SH-SY5Y (cell line): Measurements from ENCODE around the gene ADH1C.

Source experiments
- GATA2 ChIP-seq: IDR thresholded peaks from 2 replicates; pipeline ENCODE4 v1.6.1; 2011; ENCODE audit warnings: mild to moderate bottlenecking, low read depth, low read length
- GATA3 ChIP-seq: IDR thresholded peaks from 2 replicates; pipeline ENCODE4 v1.6.1; 2011; ENCODE audit warnings: low read depth, mild to moderate bottlenecking, low read length, moderate library complexity

Gene ADH1C

DNA sequence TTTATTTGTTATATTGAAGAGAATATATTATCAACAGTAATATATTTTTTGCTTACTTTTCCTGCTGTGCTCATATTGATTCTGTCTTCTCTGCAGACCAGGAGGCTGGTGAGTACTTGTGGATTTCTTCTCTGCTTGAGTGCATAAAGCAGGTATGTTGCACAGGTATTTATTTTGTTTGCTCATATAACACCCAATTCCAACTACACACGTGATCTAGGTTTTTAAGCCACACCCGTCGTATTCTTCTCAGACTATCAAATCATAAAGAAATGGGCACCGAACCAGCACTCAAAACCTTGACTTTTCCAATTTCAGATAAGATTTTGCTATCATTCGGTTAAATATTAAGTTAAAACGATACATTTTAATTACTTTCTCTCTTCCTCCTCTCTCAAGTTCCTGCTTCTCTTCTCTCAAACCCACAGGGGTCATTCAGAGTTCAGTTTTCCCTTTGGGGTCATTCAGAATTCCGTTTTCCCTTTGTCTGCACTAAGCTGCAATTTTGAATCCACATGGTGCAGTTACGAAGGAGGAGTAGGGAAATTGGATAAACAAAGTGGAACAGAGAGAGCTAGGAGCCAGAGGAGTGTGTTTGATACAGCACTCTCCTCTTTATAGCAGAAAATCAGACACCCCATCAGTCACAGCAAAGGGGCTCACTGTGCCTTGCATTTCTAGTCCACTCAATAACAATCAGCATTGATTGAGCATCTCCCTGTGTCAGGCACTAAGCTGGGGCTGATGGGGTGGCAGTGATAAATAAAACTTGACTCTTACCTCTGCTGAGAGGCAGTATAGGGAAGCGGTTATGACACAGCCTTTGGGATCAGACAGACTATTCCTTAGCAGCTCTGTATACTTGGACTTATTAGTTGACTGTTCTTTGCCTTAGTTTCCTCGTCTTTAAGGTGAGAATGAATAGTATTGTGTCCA, at the start of gene ADH1C:
Gene ADH1C, minus strand, starts transcription at position 145 of the 936 bp plus-strand sequence. Its CDS starts 71 bp downstream, at position 74.
- TF ChIP-seq GATA2 (no peak), GATA3 (no peak)

DNA sequence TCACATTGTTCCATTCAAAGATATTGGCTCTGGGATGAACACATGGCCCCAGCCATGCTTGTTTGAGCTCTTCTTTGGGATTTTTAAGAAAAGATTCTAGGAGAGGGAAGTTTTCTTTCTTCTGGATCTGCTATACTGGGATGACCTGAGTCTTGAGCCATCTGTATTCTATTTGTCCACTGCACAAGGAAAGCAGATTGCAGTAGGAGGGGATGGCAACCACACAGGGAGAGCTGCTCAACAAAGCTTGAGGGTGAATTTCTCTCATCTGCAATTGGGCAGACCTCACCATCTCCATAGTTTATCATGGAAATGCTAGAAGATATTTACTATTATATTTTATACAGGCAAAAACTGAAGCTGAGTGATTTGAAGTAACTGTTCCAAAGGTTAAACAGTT, 48.3 kb upstream of the ADH1C start:
- no peak for TF ChIP-seq GATA2
- TF ChIP-seq GATA3: no peak

DNA sequence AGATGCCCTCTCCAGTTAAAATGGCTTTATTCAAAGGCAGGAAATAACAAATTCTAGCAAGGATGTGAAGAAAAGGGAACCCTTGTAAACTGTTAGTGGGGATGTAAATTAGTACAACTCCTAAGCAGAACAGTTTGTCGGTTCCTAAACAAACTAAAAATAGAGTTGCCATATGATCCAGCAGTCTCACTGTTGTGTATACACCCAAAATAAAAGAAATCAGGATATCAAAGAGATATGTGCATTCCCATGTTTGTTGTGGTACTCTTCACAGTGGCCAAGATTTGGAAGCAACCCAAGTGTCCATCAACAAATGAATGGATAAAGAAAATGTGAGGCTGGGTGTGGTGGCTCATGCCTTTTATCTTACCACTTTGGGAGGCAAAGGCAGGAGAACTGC, 46.5 kb upstream of the ADH1C start:
- no peak for TF ChIP-seq GATA2
- TF ChIP-seq GATA3: no peak

DNA sequence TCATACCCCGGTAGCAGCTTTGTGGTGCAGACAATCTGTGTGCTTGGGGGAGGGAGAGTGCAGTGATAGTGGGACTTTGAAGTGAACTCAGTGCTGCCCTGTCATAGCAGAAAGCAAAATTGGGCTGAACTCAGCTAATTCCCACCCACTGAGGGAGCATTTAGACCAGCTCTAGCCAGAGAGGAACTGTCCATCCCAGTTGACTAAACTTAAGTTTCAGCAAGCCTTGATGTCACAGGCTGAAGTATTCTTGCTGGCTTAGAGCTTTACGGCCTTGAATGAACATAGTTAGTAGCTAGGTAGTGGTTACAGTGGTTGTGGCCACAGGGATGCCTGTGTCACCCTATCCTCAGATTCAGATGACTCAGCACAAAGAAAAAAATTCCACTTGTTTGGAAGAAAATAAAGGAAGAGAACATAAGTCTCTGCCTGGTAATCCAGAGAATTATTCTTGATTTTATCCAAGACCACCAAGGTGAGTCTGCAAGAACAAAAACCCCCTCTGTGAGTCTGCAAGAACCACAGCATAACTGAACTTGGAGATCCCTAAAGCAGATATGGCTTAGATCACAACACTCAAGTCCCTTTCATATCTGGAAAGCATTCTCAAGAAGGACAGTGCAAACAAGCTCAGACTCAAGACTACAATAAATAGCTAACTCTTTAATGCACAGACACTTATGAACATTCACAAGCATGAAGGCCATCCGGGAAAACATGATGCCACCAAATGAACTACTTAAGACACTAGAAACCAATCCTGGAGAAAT, 43.2 kb upstream of the ADH1C start:
- TF ChIP-seq GATA2 (no peak), GATA3 (no peak)

DNA sequence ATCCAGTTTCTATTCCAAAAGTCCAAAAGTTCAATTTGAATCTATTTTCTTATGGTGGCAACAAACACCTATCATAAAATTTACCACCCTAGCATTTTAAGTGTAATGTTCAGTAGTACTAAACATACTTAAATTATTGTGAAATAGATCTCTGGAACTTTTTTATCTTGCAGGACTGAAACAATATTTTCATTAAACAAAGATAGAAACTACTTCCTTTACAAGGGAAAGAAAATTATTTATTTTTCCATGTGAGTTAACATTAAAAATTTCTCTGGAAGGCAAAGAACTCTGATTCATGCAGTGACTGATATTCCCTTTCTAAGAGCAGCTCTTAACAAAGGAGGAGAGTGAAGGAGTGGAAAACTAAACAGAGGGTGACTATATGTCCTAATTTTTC, 42.4 kb upstream of the ADH1C start:
- no peak for TF ChIP-seq GATA3
- TF ChIP-seq GATA2: no peak

DNA sequence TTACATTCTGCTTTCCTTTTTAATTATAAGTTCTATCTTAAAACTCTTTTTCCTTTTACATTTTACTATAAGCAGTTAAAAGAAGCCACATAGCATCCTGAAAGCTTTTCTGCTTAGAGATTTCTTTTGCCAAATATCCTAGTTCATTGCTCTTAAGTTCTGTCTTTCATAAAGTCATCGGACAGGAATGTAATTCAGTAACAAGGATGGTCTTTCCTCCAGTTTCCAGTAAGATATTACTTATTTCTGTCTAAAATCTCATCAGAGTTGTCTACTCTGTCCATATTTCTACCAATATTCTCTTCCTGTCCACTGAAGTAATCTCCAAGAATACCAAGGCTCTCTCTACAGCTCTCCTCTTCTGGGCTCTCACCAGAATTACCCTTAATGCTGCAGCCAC, 37.5 kb upstream of the ADH1C start:
- TF ChIP-seq GATA2 (no peak), GATA3 (no peak)

DNA sequence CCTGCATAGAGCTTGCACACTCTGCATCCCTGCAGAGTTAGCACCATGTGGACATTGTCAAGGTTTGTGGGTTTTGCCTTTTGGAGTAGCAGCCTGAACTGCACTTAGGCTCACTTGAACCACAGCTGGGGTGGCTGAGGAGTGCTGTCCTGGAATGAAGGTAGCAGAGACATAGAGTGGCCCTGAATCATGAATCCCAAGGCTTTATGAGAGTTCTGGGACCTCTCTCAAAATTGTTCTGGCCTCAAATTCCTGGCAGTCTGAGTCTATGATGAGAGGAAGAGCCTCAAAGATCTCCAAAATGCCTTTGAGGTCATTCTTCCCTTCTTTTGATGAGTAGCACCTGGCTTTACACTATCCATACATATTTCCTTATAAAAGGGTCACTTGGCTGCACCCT, 37.1 kb upstream of the ADH1C start:
- TF ChIP-seq GATA2 (no peak), GATA3 (no peak)

DNA sequence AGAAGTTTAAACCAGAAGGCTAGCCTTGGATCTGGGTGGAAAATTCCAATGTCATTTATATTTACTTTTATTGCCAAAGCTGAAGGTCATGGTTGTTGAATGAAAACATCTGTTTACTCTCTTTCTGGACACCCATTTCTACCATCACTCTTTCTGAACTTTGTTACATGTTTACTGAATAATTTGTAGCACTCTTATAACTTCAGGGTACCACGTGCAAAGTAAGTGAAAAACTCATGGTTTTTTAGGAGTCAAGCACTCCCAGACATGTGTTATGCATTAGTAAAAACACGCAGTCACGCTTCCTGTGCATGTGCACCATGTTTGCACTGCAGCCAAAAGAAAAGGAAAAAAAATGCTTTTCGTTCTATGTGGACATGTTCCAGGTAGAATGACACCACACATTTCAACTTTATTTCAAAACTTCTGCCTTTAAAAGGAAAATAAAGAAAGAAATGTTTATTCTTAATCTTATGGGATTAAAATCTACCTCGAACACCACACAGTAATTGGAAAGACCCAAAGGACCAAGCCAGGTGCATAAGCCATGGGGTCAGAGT, 31.4 kb upstream of the ADH1C start:
- no peak for TF ChIP-seq GATA2

DNA sequence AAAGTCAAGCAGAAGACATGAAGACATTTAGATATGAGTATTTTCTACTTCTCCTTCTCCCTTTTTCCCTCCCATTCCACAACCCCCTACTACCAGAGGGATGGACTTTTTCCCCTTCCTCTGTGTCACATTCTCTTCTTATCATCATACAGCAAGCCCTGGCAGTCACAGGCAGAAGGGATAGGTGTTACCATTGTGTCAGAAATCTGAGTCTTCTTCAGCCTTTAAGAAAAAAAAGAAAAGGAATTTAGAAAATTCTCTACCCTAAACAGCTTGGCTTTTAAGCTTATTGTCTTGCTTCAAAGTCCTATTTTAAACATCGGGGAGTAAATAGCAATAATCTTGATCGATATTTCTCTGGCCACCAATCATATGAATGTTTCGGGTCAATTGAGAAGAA, 30.9 kb upstream of the ADH1C start:
- TF ChIP-seq GATA2: no peak
- no peak for TF ChIP-seq GATA3

DNA sequence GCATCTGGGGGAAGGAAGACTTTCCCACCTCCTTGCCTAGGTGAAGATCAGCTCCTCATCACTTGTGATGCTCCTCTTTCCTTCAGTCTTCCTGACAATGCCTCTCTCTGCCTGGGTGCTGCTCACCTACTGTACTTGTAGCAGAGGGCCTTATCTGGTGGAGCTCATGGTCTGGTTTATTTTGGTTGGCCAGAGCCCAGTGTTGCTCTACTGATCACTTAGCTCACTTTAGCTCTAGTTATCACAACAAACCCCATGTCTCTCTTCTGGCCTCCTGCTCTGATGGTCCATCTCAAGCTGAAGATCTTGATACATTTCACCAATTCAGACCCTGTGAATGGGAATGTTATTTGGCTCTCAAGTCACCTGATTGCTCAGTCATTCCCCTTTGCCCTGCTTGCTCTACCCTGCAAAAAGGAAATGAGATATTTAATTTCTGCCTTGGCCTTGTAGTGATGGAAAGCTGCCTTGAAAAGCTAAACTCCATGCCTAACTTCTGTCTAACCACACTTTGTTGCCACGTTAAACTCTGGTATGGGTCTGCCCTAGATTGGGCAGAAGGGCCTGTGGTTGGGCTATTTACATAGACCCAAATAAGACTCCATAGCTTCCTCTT, 30.3 kb upstream of the ADH1C start:
- no peak for TF ChIP-seq GATA2
- no peak for TF ChIP-seq GATA3

DNA sequence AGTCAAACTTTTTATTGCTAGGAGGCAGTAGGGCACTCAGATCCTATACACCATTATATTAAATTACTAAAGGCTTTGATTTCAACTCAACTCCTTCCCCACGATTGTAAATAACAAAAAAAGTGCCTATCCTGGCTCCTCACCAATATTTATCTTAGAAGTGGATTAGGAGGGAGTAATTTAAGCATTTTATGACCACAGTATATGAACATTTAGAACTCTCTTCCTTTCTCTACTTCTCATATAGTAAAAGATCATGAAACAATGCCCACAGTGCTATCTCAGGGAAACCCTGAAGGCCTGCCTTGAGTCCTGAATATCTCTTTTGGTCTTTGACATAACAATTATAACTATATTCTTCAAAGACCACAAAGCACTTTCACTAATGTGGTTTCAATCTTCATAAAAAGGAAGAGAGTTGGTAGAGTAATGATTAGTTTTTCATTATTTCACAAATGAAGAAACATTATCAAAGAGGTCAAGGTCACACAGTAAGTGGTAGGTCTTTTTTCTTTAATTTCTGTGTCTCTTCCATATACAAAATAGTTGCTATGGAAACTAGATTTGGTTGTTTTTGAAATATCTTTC, 29.1 kb upstream of the ADH1C start:
- no peak for TF ChIP-seq GATA2
- no peak for TF ChIP-seq GATA3

DNA sequence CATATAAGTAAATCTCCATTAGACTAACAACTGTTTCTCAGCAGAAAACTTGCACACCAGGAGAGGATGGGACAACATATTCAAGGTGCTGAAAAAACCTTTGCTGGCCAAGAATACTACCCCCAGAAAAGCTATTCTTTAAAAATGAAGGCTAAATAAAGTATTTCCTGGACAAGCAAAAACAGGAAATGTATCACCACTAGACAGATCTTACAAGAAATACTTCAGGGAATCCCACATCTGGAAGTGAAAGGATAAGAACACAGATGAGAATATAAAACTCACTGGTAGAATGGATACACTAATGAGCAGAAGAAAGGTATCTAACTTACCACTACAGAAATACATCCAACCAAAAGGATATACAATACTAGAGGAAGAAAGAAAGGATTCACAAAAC, 27.0 kb upstream of the ADH1C start:
- TF ChIP-seq GATA2: no peak
- TF ChIP-seq GATA3: no peak

DNA sequence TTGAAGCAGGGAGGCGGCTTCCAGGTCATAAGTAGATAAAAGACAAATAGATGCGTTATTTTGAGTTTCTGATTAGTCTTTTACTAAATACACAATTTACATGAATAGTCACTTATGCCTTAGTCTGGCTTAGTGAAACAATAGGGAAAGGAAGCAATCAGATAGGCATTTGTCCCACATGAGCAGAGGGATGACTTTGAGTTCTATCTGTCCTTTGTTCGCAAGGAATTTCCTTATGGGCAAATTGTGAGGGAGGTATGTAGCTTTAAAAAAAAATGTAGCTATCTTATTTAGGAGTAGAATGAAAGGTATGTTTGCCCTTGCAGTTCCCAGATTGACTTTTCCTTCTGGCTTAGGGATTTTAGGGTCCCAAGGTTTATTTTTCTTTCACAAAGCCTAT, 26.3 kb upstream of the ADH1C start:
- TF ChIP-seq GATA3 (no peak), GATA2 (no peak)

DNA sequence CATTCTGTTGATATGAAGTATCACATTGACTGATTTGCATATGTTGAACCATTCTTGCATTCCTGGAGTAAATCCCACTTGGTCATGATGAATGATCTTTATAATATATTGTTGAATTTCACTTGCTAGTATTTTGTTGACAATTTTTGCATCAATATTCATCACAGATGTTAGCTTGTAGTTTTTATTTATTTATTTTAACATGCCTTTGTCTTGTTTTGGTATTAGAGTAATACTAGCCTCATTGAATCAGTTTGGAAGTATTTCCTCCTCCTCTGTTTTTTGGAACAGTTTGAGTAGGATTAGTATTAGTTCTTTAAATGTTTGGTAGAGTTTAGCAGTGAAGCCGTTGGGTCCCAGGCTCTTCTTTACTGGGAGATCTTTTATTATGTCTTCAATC, 13.9 kb upstream of the ADH1C start:
- TF ChIP-seq GATA2 (no peak), GATA3 (no peak)
